HG03066 (cell line): ENCODE measurements around the gene RAP1GDS1.
"Not testable (repeated sequence)": the region's sequence is repeated elsewhere in the genome, so short reads cannot be mapped to it uniquely, and the experiment has no call there.

Experiments
- ATAC-seq: cut with Tn5 transposase; IDR thresholded peaks from one replicate; pipeline ENCODE4 v1.9.1; 2021; ENCODE audit warnings: low read depth; ENCODE audit not compliant: unreplicated experiment

RAP1GDS1 gene

GRCh38 chr4:98421111-98421510 is 159.9 kb downstream of the RAP1GDS1 start:
- no peak for ATAC-seq

DNA sequence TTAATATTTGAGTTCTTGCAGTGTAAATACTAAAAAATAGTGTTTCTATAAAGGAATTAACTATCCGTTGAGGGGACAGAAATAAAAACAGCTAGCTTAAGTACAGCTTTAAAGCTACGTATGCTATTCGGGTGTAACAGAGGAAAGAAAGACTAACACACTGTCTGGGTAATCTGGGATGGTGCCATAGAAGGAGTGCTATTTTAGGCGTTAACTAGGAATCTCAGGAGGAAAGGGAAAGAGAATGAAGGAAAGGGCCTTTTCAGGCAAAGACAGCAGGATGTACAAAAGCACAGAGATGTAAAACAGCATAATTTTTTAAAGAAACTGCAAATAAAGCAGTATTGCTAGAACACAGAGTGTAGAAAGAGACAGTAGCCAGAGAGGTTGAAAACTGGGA is 161.8 kb downstream of the RAP1GDS1 start:
- ATAC-seq, result no peak

- no peak for ATAC-seq
Measured at GRCh38 chr4:98430708-98431403, 169.7 kb downstream of the RAP1GDS1 start.

GRCh38 chr4:98433691-98434090 is 172.5 kb downstream of the RAP1GDS1 start:
- ATAC-seq, result no peak

GRCh38 chr4:98434816-98435215 is 173.6 kb downstream of the RAP1GDS1 start:
- ATAC-seq, result no peak

DNA sequence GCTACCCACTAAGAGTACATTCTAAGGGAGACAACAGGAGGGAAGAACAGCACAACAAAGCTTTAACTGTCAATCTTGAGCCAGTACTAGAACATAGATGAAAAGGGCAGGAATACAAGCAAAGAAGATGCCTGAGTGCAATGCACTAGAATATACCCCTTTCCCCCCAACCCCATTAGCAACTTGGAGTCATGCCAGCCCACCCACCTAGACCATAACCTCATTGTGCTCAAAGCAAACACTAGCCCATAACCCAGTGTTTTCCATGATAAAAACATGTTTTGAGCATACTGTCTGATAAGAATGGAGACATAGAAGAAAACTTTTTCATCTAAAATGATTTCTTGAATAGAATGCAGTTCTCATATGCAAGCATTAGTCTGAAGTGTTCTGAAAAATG is 183.2 kb downstream of the RAP1GDS1 start:
- ATAC-seq, result no peak

- peak; percentile 78 for ATAC-seq
Measured at GRCh38 chr4:98446499-98447375, 185.6 kb downstream of the RAP1GDS1 start.

DNA sequence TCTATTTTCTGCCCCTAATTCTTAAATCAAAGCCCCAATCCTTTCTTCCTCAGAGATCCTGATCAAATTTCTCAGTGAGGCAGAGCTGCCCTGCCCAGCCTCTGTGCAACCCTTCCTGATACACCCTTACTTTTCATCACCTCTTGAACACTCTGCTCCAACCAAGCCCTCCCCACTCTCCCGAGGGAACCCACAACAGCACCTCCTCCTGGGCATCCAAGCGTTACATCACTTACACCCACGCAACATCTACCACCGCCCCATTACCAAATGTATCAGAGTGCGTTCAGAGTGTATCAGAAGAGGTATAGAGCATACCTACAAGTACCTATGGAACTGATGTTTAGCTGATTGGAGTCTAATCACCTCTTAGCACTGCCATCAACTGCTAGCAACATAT is 186.5 kb downstream of the RAP1GDS1 start:
- ATAC-seq, result peak; percentile 21

DNA sequence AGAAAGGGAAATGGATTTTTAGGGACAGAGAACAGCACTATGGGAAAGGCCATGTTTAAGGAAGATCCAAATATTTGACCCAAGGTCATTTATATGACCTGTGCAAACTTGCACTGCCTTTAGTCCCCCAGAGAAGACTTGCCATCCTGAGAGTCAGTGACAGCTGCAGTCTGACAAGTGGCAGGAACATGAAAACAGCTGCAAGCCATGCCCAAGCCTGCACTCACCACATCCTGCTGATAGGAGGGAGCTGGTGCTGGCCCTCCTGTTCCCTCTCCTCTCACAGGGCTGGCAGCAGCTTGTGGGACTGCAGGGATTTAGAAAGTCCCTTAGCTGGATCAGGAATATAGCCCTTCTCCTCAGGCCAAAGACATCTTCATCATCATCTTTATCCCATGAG is 187.7 kb downstream of the RAP1GDS1 start:
- no peak for ATAC-seq

GRCh38 chr4:98452091-98452490 is 190.9 kb downstream of the RAP1GDS1 start:
- ATAC-seq, result no peak

DNA sequence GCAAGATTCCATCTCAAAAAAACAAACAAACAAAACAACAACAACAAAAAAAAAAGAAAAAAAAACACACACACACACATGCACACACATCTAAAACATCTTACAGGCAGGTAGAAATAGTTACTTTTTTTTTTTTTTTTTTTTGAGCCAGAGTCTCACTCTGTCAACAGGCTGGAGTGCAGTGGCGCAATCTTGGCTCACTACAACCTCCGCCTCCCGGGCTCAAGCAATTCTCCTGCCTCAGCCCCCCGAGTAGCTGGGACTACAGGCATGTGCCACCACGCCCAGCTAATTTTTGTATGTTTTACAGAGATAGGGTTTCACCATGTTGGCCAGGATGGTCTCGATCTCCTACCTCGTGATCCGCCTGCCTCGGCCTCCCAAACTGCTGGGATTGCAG is 196.2 kb downstream of the RAP1GDS1 start:
- ATAC-seq, result not testable (repeated sequence)

DNA sequence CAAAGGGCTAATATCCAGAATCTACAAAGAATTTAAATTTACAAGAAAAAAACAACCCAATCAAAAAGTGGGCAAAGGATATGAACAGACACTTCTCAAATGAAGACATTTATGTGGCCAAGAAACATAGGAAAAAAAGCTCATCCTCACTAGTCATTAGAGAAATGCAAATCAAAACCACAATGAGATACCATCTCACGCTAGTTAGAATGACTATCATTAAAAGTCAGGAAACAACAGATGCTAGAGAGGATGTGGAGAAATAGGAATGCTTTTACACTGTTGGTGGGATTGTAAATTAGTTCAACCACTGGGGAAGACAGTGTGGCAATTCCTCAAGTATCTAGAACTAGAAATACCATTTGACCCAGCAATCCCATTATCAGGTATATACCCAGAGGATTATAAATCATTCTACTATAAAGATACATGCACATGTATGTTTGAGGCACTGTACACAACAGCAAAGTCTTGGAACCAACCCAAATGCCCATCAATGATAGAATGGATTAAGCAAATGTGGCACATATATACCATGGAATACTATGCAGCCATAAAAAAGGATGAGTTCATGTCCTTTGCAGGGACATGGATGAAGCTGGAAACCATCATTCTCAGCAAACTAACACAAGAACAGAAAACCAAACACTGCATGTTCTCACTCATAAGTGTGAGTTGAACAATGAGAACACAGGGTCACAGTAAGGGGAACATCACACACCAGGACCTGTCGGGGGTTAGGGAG is 200.1 kb downstream of the RAP1GDS1 start:
- ATAC-seq, result not testable (repeated sequence)

DNA sequence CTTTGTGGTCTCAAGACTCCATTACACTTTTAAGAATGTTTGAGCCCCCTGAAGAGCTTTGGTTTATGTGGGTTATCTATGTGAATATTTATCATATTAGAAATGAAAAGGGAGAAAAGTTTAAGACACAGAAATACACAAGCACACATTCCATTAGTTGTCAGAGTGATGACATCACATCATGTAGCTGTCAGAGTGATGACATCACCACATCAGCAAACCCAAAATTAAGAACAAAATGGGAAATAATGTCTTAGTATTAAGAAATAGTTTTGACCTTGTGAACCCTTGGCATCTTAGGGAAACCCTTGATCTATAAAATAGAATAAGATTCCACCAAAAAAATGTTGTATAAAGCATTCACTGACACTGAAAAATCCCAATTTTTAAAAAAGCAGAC is 201.3 kb downstream of the RAP1GDS1 start:
- ATAC-seq, result no peak

- no peak for ATAC-seq
Measured at GRCh38 chr4:98466868-98467599, 205.8 kb downstream of the RAP1GDS1 start.

- ATAC-seq, result peak; percentile 99
Measured at GRCh38 chr4:98467627-98468072, 206.5 kb downstream of the RAP1GDS1 start.

GRCh38 chr4:98468709-98469108 is 207.5 kb downstream of the RAP1GDS1 start:
- no peak for ATAC-seq

GRCh38 chr4:98469771-98470170 is 208.6 kb downstream of the RAP1GDS1 start:
- no peak for ATAC-seq

DNA sequence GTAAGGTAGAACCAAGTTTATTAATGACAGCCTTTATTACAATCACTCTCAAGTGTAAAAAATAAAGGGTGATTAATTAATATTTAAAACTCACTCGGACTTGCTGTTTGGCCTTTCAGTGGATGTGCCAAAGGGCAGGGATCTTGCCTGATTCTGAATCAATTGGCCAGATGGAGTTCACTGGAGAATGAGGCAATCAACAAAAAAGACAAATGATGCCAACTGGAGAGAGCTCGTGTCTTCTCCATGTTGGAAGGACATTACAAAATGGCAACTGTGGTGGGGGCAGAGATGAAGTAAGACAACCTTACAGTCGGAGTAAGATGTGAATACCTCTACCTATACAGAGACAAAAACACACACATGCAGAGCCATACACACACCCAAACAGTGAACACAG is 209.2 kb downstream of the RAP1GDS1 start:
- no peak for ATAC-seq

GRCh38 chr4:98470831-98471230 is 209.6 kb downstream of the RAP1GDS1 start:
- no peak for ATAC-seq

DNA sequence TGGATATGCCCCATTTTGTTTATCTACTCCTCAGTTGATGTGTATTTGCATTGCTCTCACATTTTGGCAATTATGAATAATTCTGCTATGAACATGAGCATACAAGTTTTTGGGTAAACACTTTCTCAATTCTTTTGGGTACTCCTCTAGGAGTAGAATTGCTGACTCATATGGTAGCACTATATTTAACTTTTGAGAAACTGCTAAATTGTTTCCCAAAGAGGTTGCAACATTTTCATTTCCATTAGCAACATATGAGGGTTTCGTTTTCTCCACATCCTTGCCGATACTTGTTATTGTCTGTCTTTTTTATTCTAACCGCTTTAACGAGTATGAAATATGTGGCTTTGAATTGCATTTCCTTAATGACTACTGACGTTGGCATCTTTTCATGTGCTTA is 211.9 kb downstream of the RAP1GDS1 start:
- ATAC-seq, result no peak
